HepG2 (cell line): Measurements from ENCODE around the gene GSK3A. TPM values are rescaled to one million over a fixed set of nuclear protein-coding genes. Genes with fewer than 3 reads are reported as not detected.

Experiments
- ATAC-seq: fragments of 200-7000 bp; cut with Tn5 transposase; 3 replicates; pipeline ENCODE4 v1.9.1; 2020; ENCODE audit warnings: mild to moderate bottlenecking, moderate library complexity
- BruUV-seq: library from RNA; stranded (reverse); fragments of 400-500 nt; replicated peaks from 2 replicates; lab custom pipeline; 2021; lab: Mats Ljungman, UMichigan
- CTCF ChIA-PET: fragments of 300-600 bp; formaldehyde crosslinking; extraction: SDS; loops from one replicate; lab custom pipeline; 2021; ENCODE audit warnings: low total read pairs, inconsistent platforms, low intra/inter-chr PET ratio; lab: Yijun Ruan, JAX
- POLR2A ChIA-PET: fragments of 350-600 bp; sonication (Branson Sonifier 250); formaldehyde crosslinking; loops from one replicate; lab custom pipeline; 2020; ENCODE audit warnings: antibody characterized with exemption, inconsistent platforms; lab: Yijun Ruan, JAX
- DNase-seq: peaks from one replicate; pipeline ENCODE4 v3.0.0-alpha.2; 2015; ENCODE audit warnings: low spot score
- FAIRE-seq: peaks from 3 replicates; lab custom pipeline; 2011; peaks lifted over from hg19 to GRCh38; lab: Jason Lieb, UNC
- H2AFZ ChIP-seq: one replicate; pipeline ENCODE4 v1.6.1; 2011; ENCODE audit warnings: low read length, inconsistent platforms
- H3K27ac ChIP-seq: fragments of 300-600 bp; 3 replicates; pipeline ENCODE4 v1.8.0; 2011; ENCODE audit warnings: mixed run types, mild to moderate bottlenecking, mixed read lengths, low read length, inconsistent platforms; ENCODE audit not compliant: insufficient read depth; ENCODE audit errors: extremely low read length
- H3K27me3 ChIP-seq, 2 experiments: fragments of 200-600 bp in 1 of 2; 2 replicates in 1 of 2; 3 replicates in 1 of 2; pipeline versions ENCODE4 v1.6.0 to v1.8.0; 2011; ENCODE audit warnings: low read length in 2 of 2, mild to moderate bottlenecking in 2 of 2, moderate library complexity in 2 of 2, inconsistent platforms in 1 of 2; ENCODE audit not compliant: insufficient read depth in 2 of 2, control insufficient read depth in 1 of 2
- H3K36me3 ChIP-seq, 2 experiments: fragments of 200-600 bp in 1 of 2; replicated peaks in 1 of 2; 2 replicates in 1 of 2; 3 replicates in 1 of 2; pipeline versions ENCODE4 v1.5.1 to v1.8.0; 2011; ENCODE audit warnings: low read length in 2 of 2, inconsistent platforms in 1 of 2; ENCODE audit not compliant: insufficient read depth in 2 of 2, control insufficient read depth in 1 of 2
- H3K4me1 ChIP-seq: 2 replicates; pipeline ENCODE4 v1.5.1; 2012; ENCODE audit warnings: low read length, inconsistent platforms; ENCODE audit not compliant: insufficient read depth
- H3K4me2 ChIP-seq: 2 replicates; pipeline ENCODE4 v1.6.0; 2011; ENCODE audit warnings: low read depth, low read length, inconsistent platforms
- H3K4me3 ChIP-seq, 3 experiments: fragments of 200-600 bp in 1 of 3; sonication (generic), shearing (Covaris generic) in 1 of 3; replicated peaks in 1 of 3; 2 replicates each; pipeline ENCODE4 v1.5.1; 2011 to 2016; ENCODE audit warnings: low read length in 3 of 3, inconsistent platforms in 2 of 3, low read depth in 2 of 3, mild to moderate bottlenecking in 2 of 3, control low read depth in 1 of 3, mixed read lengths in 1 of 3; ENCODE audit not compliant: insufficient read depth in 1 of 3
- H3K79me2 ChIP-seq: one replicate; pipeline ENCODE4 v1.6.1; 2011; ENCODE audit warnings: low read length, inconsistent platforms; ENCODE audit not compliant: insufficient read depth
- H3K9ac ChIP-seq: 2 replicates; pipeline ENCODE4 v1.6.0; 2011; ENCODE audit warnings: mild to moderate bottlenecking, low read depth, low read length, inconsistent platforms; ENCODE audit not compliant: insufficient read depth
- H3K9me3 ChIP-seq: 2 replicates; pipeline ENCODE4 v1.5.1; 2012; ENCODE audit warnings: mild to moderate bottlenecking, low read length
- H4K20me1 ChIP-seq: 2 replicates; pipeline ENCODE4 v1.6.0; 2011; ENCODE audit warnings: inconsistent platforms, mild to moderate bottlenecking, low read length, moderate library complexity; ENCODE audit not compliant: insufficient read depth
- AGO2 ChIP-seq: fragments of 200-400 bp; formaldehyde crosslinking; optimal IDR thresholded peaks from 2 replicates; pipeline ENCODE3; 2017; ENCODE audit warnings: mild to moderate bottlenecking, low read depth, low read length, moderate library complexity
- ATF6 ChIP-seq: sonication (generic); formaldehyde crosslinking; conservative IDR thresholded peaks from 2 replicates; pipeline ENCODE4 v1.4.0; 2020; ENCODE audit warnings: missing genetic modification reagents
- DMTF1 ChIP-seq: sonication (generic); formaldehyde crosslinking; IDR thresholded peaks from 2 replicates; pipeline ENCODE4 v1.4.0; 2020; ENCODE audit warnings: mild to moderate bottlenecking, missing genetic modification reagents
- GLMP ChIP-seq: sonication (generic); formaldehyde crosslinking; IDR thresholded peaks from 2 replicates; pipeline ENCODE4 v1.9.0; 2021; ENCODE audit warnings: missing genetic modification reagents, mild to moderate bottlenecking, borderline replicate concordance
- LBX2 ChIP-seq: sonication (generic); formaldehyde crosslinking; IDR thresholded peaks from 2 replicates; pipeline ENCODE4 v1.5.0; 2020; ENCODE audit warnings: missing genetic modification reagents, mild to moderate bottlenecking, borderline replicate concordance
- MIER2 ChIP-seq: IDR thresholded peaks from 2 replicates; pipeline ENCODE4 v1.6.1; 2016; ENCODE audit warnings: missing biosample characterization, missing genetic modification reagents
- RBFOX2 ChIP-seq: fragments of 200-400 bp; formaldehyde crosslinking; IDR thresholded peaks from 2 replicates; pipeline ENCODE4 v1.6.1; 2017; ENCODE audit warnings: low read depth, mild to moderate bottlenecking, low read length
- UBTF ChIP-seq: sonication (generic); formaldehyde crosslinking; IDR thresholded peaks from 2 replicates; pipeline ENCODE4 v1.4.0; 2020; ENCODE audit warnings: mild to moderate bottlenecking, missing genetic modification reagents
- ZNF580 ChIP-seq: IDR thresholded peaks from 2 replicates; pipeline ENCODE4 v1.6.1; 2016; ENCODE audit warnings: low read depth, borderline replicate concordance
- ZNF839 ChIP-seq: sonication (generic); formaldehyde crosslinking; IDR thresholded peaks from 2 replicates; pipeline ENCODE4 v1.4.0; 2020; ENCODE audit warnings: missing genetic modification reagents, mild to moderate bottlenecking, borderline replicate concordance
- WGBS: methylation state at CpG from one replicate; pipeline ENCODE4 v1.1.6; 2017; ENCODE audit warnings: low lambda C conversion rate; 5-methylcytosine and 5-hydroxymethylcytosine counted together
- in situ Hi-C: cut with HindIII; loops from 2 replicates; pipeline ENCODE4 v1.10.0; 2017; ENCODE audit warnings: low pct_unique_long_range_greater_than_20kb; ENCODE audit not compliant: extremely low pct_ligation_motif_present
- intact Hi-C: fragments of 100-400 bp; cut with micrococcal nuclease; formaldehyde crosslinking; loops from one replicate; pipeline ENCODE4 v1.10.0; 2022; ENCODE audit not compliant: unreplicated experiment
- polyA plus RNA-seq, 8 experiments: library from polyadenylated mRNA; depleted of rRNA in 3 of 8; stranded (reverse) in 7 of 8; unstranded in 1 of 8; fragments of >200 nt; fragmentation: Illumina TruSeq in 4 of 8; extraction: Trizol in 4 of 8; gene quantifications; 2 replicates each; pipeline versions ENCODE4 v1.2.1 to v1.2.3, GENCODE V29; 2011 to 2016; ENCODE audit warnings: low read depth in 4 of 8, missing spikeins in 1 of 8, mixed read lengths in 1 of 8; ENCODE audit not compliant: insufficient read depth in 1 of 8
- total RNA-seq, 5 experiments: library from RNA; depleted of rRNA; stranded (reverse); fragments of >200 nt; fragmentation: Illumina TruSeq; extraction: Trizol; gene quantifications; 2 replicates each; pipeline ENCODE4 v1.2.3, GENCODE V29; 2016; ENCODE audit warnings: low read depth in 1 of 5

GSK3A gene
- total and polyA plus RNA-seq, 2 of the 13 experiments (the other 11 are each of a cell fraction or from before 2014, with no cell fraction given) = 16.9 to 52.5 TPM

GRCh38 chr19:42225718-42226292 lies 16.6 kb downstream of the GSK3A start:
- Histone ChIP-seq H3K4me2 (no peak overlapping the region), H3K4me1 (peaks cover 46% of the 10 kb centered on the region)
- intact Hi-C loops = no loop called here
- no peak for TF ChIP-seq ZNF580 (CRISPR knock-in tag)
- TF ChIP-seq DMTF1 (CRISPR knock-in tag) = no peak
- no peak for TF ChIP-seq GLMP (CRISPR knock-in tag)
- no peak for TF ChIP-seq ATF6 (CRISPR knock-in tag)
- 0 out of 2 replicates have a peak, but pooled peaks have one; percentile 5 for TF ChIP-seq RBFOX2
- no peak for TF ChIP-seq MIER2
- no peak for TF ChIP-seq ZNF839 (CRISPR knock-in tag)
- no peak for TF ChIP-seq UBTF (CRISPR knock-in tag)
- TF ChIP-seq LBX2 (CRISPR knock-in tag) = no peak
- peak; percentile 40 for TF ChIP-seq AGO2
- TF ChIP-seq, all 625 proteins: peak for 2
- peaks cover 26 to 38% of the 10 kb centered on the region in 2 experiments for H3K36me3 ChIP-seq
- H3K27me3 ChIP-seq = no peaks in the 10 kb centered on the region; a peak in 1 of 5 replicates
- FAIRE-seq (no peak), DNase-seq (no peak), ATAC-seq (no peak)
- peaks cover 6% of the 10 kb centered on the region; the same call in 1 of the 2 replicates for H4K20me1 ChIP-seq
- no TSS peak for BruUV-seq
- WGBS = 98% methylated on average over 25 of the region's 33 CpGs
- ChIA-PET POLR2A (interaction anchor here (0.8 to 2.3 kb wide), 2 partner anchors 9 to 17 kb away, joined by 3 to 9 read pairs; partner anchors contain the start of gene GSK3A), CTCF (no interaction called here)
- H3K9me3 ChIP-seq = no peaks in the 10 kb centered on the region
- in situ Hi-C loops = no loop called here
- peaks cover 25% of the 10 kb centered on the region for H3K79me2 ChIP-seq
- no peak overlapping the region for H3K27ac ChIP-seq
- no peak overlapping the region for H3K9ac ChIP-seq
- no peak overlapping the region for H3K4me3 ChIP-seq
- no peak overlapping the region for H2AFZ ChIP-seq
